GM12801 (cell line): ENCODE measurements around the gene GORASP2.

Experiments
- TF ChIP-seq, protein P1 (sequence below): IDR thresholded peaks from one replicate; pipeline ENCODE4 v1.5.1; 2011; ENCODE audit warnings: control low read depth; ENCODE audit not compliant: insufficient read length; ENCODE audit errors: extremely low read depth

Gene GORASP2

DNA sequence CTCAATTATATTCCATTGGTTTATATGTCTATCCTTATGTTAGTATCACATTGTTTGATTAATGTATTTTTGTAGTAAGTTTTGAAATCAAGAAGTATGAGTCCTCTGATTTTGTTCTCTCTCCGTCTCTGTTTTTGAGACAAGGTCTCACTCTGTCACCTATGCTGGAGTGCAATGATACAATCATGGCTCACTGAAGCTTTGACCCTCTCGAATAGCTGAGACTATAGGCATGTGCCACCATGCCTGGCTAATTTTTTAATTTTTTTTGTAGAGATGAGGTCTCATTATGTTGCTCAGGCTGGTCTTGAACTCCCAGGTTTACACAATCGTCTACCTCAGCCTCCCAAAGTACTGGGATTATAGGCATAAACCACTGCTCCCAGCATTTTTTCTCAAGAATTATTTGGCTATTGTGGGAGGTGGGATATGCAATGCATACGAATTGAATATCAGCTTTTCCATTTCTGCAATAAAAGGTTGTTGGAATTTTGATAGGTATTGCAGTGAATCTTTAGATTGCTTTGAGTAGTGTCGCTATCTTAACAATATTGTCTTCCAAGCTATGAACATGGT is 17.7 kb upstream of the GORASP2 start:
- TF ChIP-seq, protein P1, sequence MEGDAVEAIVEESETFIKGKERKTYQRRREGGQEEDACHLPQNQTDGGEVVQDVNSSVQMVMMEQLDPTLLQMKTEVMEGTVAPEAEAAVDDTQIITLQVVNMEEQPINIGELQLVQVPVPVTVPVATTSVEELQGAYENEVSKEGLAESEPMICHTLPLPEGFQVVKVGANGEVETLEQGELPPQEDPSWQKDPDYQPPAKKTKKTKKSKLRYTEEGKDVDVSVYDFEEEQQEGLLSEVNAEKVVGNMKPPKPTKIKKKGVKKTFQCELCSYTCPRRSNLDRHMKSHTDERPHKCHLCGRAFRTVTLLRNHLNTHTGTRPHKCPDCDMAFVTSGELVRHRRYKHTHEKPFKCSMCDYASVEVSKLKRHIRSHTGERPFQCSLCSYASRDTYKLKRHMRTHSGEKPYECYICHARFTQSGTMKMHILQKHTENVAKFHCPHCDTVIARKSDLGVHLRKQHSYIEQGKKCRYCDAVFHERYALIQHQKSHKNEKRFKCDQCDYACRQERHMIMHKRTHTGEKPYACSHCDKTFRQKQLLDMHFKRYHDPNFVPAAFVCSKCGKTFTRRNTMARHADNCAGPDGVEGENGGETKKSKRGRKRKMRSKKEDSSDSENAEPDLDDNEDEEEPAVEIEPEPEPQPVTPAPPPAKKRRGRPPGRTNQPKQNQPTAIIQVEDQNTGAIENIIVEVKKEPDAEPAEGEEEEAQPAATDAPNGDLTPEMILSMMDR = no peak

DNA sequence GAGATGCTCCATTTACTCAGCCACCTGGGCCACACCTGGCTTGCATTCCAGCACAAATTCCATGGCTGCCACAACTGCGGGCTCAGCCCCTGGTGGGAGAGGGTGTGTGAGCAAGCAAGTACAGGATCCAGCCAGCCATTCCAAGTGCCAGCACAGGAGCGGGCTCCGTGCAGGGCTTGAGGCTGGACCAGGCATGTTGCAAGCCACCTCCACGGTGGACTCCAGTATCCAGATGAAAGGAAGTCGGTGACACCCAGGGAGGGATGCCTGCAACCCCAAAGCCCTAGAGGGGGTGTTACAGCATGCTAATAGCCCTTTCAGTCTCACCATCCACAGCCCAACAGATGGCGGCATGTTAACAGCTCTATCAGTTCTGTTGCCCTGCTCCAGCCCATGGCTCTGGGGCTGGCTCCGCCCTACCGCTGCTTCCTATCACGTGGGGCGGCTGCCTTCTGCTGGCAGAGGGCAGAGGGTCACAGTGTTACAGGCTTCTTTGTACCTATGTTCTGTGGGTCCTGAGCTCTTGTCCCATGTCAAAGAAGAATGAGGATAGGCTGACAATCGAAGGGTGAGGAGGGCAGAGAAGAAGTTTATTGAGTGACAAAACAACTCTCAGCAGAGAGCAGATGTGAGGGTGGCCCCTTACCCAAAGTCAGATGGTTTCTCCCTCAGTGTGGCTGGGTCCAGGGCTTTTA is 11.7 kb upstream of the GORASP2 start:
- TF ChIP-seq, protein P1 = no peak

DNA sequence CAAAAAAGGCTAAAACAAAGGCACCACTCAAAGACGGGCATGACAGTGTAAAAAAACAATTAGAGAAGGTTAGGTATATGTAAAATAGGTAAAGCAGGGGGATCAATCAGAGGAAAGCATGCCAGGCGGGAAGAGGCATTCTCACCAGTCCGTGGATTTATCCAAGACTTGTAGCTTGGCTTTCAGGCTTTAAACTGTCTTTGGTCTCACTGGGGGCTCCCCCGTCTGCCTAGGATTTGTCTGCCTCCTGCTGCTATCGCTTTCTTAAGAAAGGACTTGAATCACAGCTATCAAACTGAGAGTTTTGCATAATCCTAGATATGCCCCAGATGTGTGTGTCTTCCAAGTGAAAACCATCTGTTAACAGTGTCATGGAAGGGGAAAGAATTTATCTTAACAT is 11.1 kb upstream of the GORASP2 start:
- TF ChIP-seq, protein P1 = no peak

DNA sequence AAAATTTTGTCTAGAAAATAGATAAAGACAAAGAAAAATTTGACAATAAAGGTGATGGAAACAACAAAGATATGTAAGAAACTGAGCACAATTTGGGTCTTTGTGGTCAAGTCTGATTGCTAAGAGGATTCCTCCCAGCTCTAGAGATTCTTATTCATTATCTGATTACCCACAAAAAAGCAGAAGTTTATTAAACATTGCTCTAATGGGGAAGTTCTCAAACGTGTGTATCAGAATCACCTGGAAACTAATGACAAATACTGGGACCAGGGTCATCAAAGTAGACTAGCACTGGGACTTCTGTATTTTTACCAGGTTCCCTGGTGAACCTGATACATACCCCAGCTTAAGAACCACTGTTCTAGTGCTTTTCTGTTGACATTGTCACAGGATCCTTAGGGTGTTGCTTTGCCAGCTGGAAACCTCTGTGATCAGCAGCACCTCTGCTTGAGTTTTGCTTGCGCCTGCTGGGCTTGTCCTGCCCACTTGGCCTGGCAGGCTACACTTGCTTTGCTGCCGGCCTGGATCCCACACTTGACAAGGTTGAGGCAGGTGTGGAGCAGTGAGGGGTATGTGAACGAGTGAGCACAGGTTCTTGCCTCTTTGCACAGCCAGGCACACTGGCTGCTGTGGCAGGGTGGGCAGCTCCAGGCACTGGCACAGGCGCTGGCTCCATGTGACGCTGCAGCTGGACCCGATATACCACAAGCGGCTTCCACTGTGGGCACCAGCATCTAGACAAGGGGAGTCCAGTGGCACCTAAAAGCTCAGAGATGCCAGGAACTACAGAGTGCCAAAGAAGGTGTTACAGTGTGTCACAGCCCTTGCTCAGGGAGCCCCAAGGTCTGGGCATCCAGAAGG is 6.2 kb upstream of the GORASP2 start:
- TF ChIP-seq, protein P1 = no peak

DNA sequence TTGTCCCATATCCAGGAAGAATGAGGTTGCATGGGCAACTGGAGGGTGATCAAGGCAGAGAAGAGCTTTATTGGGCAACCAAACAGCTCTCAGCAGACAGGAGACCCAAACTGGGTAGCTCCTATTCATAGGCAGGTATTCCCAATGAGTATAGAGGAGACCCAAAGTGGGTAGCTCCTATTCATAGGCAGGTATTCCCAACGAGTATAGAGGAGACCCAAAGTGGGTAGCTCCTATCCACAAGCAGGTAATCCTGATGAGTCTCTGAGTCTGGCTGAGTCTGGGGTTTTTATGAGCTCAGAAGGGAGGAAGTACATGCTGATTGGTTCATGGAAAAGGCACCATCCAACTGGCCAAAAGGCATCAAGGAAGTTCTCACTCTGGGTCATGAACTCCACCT is 5.3 kb upstream of the GORASP2 start:
- TF ChIP-seq, protein P1 = no peak

DNA sequence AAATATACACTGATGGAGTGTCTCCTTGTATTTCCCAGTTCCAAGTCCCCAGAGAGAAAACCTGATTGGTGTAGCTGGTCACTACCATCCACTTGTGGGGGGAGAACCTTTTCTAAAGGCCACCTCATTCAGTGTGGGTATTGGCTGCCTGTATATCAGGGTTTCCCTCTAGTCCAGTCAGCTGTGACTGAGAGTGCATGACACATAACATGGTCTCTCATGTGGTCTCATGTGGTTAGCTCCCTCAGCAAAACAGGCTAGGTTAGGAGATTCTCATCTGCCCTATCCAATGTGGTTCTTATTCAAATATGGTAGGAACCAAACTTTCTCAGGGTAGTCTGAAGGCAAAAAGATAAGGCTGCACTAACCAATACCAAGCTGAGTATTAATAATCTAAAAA is 4.1 kb upstream of the GORASP2 start:
- TF ChIP-seq, protein P1 = no peak

DNA sequence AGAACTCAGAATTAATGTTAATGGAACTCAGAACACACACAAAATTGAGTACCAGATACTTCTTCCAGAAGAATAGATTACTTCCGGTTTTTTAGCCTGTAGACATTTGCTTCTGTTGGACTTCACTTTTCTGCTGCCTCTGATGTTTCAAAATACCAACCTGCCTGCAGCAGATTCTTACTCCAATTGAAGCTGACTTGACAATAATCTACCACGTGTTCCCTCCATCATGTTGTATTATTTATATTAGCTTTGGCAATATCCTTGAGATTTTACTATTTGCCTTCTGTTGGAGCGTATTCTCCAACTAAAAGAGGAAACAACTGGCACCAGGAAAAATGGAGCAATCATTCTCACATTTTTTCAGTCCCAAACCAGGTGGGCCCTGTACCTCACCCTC is 3.1 kb upstream of the GORASP2 start:
- TF ChIP-seq, protein P1 = no peak
